ENCODE data around the gene ZNF619. TPM values are rescaled to one million over a fixed set of nuclear protein-coding genes. Genes with fewer than 3 reads are reported as not detected.
A peak's percentile ranks its signal among the peaks of the same experiment; 100 is the strongest.

ZNF619 gene
- polyA plus RNA-seq, 1 of the 3 experiments (the other 2 are of a cell fraction) = 1.6 TPM

- TF ChIP-seq, protein P1, sequence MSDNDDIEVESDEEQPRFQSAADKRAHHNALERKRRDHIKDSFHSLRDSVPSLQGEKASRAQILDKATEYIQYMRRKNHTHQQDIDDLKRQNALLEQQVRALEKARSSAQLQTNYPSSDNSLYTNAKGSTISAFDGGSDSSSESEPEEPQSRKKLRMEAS (IDR thresholded peaks at IDR 0.05; ENCODE audit: low read depth) = no peak
- no peak for TF ChIP-seq MXI1 (IDR thresholded peaks at IDR 0.05; ENCODE audit: low read depth, low read length)
- Histone ChIP-seq H2AFZ (ENCODE audit: low read depth) (no peak overlapping the region), H3F3A (replicated peaks; ENCODE audit: insufficient read depth) (no peaks in the 10 kb centered on the region), H3K27ac (ENCODE audit: low read depth in 2 of 2, low read length in 1 of 2) (no peak overlapping the region), H3K4me2 (no peak overlapping the region), H3K9me3 (no peaks in the 10 kb centered on the region), H3K79me2 (ENCODE audit: insufficient read depth) (no peaks in the 10 kb centered on the region), H3K4me1 (ENCODE audit: control insufficient read depth in 1 of 2, insufficient read depth in 2 of 2, low read depth in 1 of 2, low read length in 1 of 2) (peaks cover 0 to 5% of the 10 kb centered on the region in 2 experiments; a peak in 2 of 4 replicates), H3K27me3 (ENCODE audit: insufficient read depth) (no peaks in the 10 kb centered on the region), H3K4me3 (ENCODE audit: low read depth in 2 of 2, low read length in 1 of 2) (no peak overlapping the region), H4K20me1 (ENCODE audit: insufficient read depth) (no peaks in the 10 kb centered on the region), H3K36me3 (replicated peaks in 1 of 2; ENCODE audit: control insufficient read depth in 1 of 2, insufficient read depth in 2 of 2, low read length in 1 of 2) (peaks cover 0 to 17% of the 10 kb centered on the region in 2 experiments), H3K9me2 (no peaks in the 10 kb centered on the region), H3K9ac (no peak overlapping the region)
- POLR2A ChIA-PET = no interaction called here
- WGBS (ENCODE audit: low lambda C conversion rate) = 100% methylated on average over 1 of the region's 1 CpG
- CTCF ChIA-PET = no interaction called here
- DNase-seq = no peak
Observed at GRCh38 chr3:40511031-40511718, 34.3 kb downstream of the ZNF619 start.

GRCh38 chr3:40516201-40516600 lies 39.3 kb downstream of the ZNF619 start:
- H3K36me3 ChIP-seq (replicated peaks in 1 of 2; ENCODE audit: control insufficient read depth in 1 of 2, insufficient read depth in 2 of 2, low read length in 1 of 2) = peaks cover 0 to 13% of the 10 kb centered on the region in 2 experiments
- H3K4me3 ChIP-seq (ENCODE audit: low read depth in 2 of 2, low read length in 1 of 2) = no peak overlapping the region
- ChIA-PET POLR2A (no interaction called here), CTCF (no interaction called here)
- no peaks in the 10 kb centered on the region for H3K9me2 ChIP-seq
- no peaks in the 10 kb centered on the region for H3K27me3 ChIP-seq (ENCODE audit: insufficient read depth)
- no peak overlapping the region for H3K9ac ChIP-seq
- H3K79me2 ChIP-seq (ENCODE audit: insufficient read depth) = no peaks in the 10 kb centered on the region
- no peaks in the 10 kb centered on the region for H3K9me3 ChIP-seq
- no peaks in the 10 kb centered on the region for H4K20me1 ChIP-seq (ENCODE audit: insufficient read depth)
- no peak for TF ChIP-seq FOXJ3 (CRISPR knock-in tag; IDR thresholded peaks at IDR 0.05)
- H3K4me2 ChIP-seq = no peak overlapping the region
- WGBS (ENCODE audit: low lambda C conversion rate) = 74% methylated on average over 5 of the region's 5 CpGs
- peaks cover under 1% of the 10 kb centered on the region for H3F3A ChIP-seq (replicated peaks; ENCODE audit: insufficient read depth)
- DNase-seq = no peak
- H3K27ac ChIP-seq (ENCODE audit: low read depth in 2 of 2, low read length in 1 of 2) = peak overlapping the region in 1 of 2 experiments; percentile 27; a peak in 2 of 4 replicates
- H2AFZ ChIP-seq (ENCODE audit: low read depth) = no peak overlapping the region
- 0 out of 4 replicates have a peak, but pooled peaks cover 0 to 8% of the 10 kb centered on the region in 2 experiments for H3K4me1 ChIP-seq (ENCODE audit: control insufficient read depth in 1 of 2, insufficient read depth in 2 of 2, low read depth in 1 of 2, low read length in 1 of 2)

DNA sequence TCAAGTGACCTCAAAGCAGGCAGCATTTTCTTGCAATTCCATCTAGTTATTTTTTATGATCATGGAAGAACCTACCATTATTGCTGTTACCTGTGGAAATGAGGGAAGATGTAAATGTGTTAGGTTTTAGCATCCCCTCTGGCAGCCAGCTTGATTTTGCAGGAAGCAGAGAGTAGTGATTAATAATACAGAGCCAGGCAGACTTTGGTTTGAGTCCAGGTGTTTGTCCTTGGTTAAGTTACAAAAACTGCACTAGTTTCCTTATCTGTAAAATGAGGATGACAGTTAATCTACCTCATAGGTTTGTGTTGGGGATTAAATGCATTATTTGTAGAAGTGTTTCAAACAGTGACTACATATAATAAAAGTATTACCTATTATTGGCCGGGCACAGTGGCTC lies 41.1 kb downstream of the ZNF619 start:
- CTCF ChIA-PET = interaction anchor here (1.9 kb wide), 1 partner anchor 12 kb away, joined by 6 read pairs; the partner anchor contains the start of gene ZNF620

More for the DNA sequence above, 41.1 kb downstream of the ZNF619 start:
- Histone ChIP-seq H3K9me2 (no peaks in the 10 kb centered on the region), H3K9me3 (no peaks in the 10 kb centered on the region), H3K27ac (ENCODE audit: low read depth in 2 of 2, low read length in 1 of 2) (no peak overlapping the region), H3K79me2 (ENCODE audit: insufficient read depth) (no peaks in the 10 kb centered on the region), H3K9ac (no peak overlapping the region), H4K20me1 (ENCODE audit: insufficient read depth) (no peaks in the 10 kb centered on the region), H3K4me2 (no peak overlapping the region), H3K36me3 (replicated peaks in 1 of 2; ENCODE audit: control insufficient read depth in 1 of 2, insufficient read depth in 2 of 2, low read length in 1 of 2) (peaks cover 0 to 4% of the 10 kb centered on the region in 2 experiments), H3K27me3 (ENCODE audit: insufficient read depth) (no peaks in the 10 kb centered on the region), H3K4me3 (ENCODE audit: low read depth in 2 of 2, low read length in 1 of 2) (no peak overlapping the region), H3F3A (replicated peaks; ENCODE audit: insufficient read depth) (peaks cover 4% of the 10 kb centered on the region), H3K4me1 (ENCODE audit: control insufficient read depth in 1 of 2, insufficient read depth in 2 of 2, low read depth in 1 of 2, low read length in 1 of 2) (0 out of 4 replicates have a peak, but pooled peaks cover 0 to 8% of the 10 kb centered on the region in 2 experiments), H2AFZ (ENCODE audit: low read depth) (no peak overlapping the region)
- DNase-seq = no peak
- WGBS (ENCODE audit: low lambda C conversion rate) = 86% methylated on average over 1 of the region's 1 CpG
- POLR2A ChIA-PET = no interaction called here
- TF ChIP-seq, protein P2, sequence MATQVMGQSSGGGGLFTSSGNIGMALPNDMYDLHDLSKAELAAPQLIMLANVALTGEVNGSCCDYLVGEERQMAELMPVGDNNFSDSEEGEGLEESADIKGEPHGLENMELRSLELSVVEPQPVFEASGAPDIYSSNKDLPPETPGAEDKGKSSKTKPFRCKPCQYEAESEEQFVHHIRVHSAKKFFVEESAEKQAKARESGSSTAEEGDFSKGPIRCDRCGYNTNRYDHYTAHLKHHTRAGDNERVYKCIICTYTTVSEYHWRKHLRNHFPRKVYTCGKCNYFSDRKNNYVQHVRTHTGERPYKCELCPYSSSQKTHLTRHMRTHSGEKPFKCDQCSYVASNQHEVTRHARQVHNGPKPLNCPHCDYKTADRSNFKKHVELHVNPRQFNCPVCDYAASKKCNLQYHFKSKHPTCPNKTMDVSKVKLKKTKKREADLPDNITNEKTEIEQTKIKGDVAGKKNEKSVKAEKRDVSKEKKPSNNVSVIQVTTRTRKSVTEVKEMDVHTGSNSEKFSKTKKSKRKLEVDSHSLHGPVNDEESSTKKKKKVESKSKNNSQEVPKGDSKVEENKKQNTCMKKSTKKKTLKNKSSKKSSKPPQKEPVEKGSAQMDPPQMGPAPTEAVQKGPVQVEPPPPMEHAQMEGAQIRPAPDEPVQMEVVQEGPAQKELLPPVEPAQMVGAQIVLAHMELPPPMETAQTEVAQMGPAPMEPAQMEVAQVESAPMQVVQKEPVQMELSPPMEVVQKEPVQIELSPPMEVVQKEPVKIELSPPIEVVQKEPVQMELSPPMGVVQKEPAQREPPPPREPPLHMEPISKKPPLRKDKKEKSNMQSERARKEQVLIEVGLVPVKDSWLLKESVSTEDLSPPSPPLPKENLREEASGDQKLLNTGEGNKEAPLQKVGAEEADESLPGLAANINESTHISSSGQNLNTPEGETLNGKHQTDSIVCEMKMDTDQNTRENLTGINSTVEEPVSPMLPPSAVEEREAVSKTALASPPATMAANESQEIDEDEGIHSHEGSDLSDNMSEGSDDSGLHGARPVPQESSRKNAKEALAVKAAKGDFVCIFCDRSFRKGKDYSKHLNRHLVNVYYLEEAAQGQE (IDR thresholded peaks at IDR 0.05; ENCODE audit: low read depth, low read length) = no peak
- TF ChIP-seq RAD21 (IDR thresholded peaks at IDR 0.05; ENCODE audit: low read length) = no peak
- TF ChIP-seq, protein P3, sequence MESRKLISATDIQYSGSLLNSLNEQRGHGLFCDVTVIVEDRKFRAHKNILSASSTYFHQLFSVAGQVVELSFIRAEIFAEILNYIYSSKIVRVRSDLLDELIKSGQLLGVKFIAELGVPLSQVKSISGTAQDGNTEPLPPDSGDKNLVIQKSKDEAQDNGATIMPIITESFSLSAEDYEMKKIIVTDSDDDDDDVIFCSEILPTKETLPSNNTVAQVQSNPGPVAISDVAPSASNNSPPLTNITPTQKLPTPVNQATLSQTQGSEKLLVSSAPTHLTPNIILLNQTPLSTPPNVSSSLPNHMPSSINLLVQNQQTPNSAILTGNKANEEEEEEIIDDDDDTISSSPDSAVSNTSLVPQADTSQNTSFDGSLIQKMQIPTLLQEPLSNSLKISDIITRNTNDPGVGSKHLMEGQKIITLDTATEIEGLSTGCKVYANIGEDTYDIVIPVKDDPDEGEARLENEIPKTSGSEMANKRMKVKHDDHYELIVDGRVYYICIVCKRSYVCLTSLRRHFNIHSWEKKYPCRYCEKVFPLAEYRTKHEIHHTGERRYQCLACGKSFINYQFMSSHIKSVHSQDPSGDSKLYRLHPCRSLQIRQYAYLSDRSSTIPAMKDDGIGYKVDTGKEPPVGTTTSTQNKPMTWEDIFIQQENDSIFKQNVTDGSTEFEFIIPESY (IDR thresholded peaks at IDR 0.05; ENCODE audit: borderline replicate concordance, low read depth) = no peak
- TF ChIP-seq NRF1 (IDR thresholded peaks at IDR 0.05; ENCODE audit: low read depth, low read length) = no peak
- TF ChIP-seq USF2 (IDR thresholded peaks at IDR 0.05; ENCODE audit: borderline replicate concordance, low read depth, low read length) = no peak
- TF ChIP-seq, protein P4, sequence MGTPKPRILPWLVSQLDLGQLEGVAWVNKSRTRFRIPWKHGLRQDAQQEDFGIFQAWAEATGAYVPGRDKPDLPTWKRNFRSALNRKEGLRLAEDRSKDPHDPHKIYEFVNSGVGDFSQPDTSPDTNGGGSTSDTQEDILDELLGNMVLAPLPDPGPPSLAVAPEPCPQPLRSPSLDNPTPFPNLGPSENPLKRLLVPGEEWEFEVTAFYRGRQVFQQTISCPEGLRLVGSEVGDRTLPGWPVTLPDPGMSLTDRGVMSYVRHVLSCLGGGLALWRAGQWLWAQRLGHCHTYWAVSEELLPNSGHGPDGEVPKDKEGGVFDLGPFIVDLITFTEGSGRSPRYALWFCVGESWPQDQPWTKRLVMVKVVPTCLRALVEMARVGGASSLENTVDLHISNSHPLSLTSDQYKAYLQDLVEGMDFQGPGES (IDR thresholded peaks at IDR 0.05; ENCODE audit: low read depth, low read length) = no peak
- no peak for TF ChIP-seq YY1 (IDR thresholded peaks at IDR 0.05; ENCODE audit: low read depth)
